Measurements from ENCODE around the gene NKD2. TPM values are rescaled to one million over a fixed set of nuclear protein-coding genes. Genes with fewer than 3 reads are reported as not detected.

The NKD2 gene
- total RNA-seq, 1 experiment from 2014 or later = 0.37 TPM

DNA sequence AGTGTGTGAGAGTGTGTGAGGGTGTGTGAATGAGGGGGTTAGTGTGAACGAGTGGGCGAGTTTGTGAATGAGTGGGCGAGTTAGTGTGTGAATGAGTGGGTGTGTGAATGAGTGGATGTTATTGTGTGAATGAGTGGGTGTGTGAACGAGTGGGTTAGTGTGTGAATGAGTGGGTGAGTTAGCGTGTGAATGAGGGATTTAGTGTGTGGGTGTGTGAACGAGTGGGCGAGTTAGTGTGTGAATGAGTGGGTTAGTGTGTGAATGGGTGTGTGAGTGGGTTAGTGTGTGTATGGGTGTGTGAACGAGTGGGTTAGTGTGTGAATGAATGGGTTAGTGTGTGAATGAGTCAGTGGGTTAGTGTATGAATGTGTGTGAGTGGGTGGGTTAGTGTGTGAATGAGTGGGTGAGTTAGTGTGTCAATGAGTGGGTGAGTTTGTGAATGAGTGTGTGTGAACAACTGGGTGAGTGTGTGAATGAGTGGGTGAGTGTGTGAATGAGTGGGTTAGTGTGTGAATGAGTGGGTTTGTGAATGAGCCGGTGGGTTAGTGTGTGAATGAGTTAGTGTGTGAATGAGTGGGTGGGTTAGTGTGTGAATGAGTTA is 37.5 kb downstream of the NKD2 start:
- no peak for DNase-seq (ENCODE audit: low read depth in 1 of 2, low spot score in 2 of 2)
- Histone ChIP-seq H3K27me3 (replicated peaks) (no peaks in the 10 kb centered on the region), H3K36me3 (no peaks in the 10 kb centered on the region), H3K4me3 (no peak overlapping the region), H3K9me3 (replicated peaks) (peaks cover 20% of the 10 kb centered on the region), H3K4me1 (replicated peaks) (no peaks in the 10 kb centered on the region), H3K27ac (no peak overlapping the region)

DNA sequence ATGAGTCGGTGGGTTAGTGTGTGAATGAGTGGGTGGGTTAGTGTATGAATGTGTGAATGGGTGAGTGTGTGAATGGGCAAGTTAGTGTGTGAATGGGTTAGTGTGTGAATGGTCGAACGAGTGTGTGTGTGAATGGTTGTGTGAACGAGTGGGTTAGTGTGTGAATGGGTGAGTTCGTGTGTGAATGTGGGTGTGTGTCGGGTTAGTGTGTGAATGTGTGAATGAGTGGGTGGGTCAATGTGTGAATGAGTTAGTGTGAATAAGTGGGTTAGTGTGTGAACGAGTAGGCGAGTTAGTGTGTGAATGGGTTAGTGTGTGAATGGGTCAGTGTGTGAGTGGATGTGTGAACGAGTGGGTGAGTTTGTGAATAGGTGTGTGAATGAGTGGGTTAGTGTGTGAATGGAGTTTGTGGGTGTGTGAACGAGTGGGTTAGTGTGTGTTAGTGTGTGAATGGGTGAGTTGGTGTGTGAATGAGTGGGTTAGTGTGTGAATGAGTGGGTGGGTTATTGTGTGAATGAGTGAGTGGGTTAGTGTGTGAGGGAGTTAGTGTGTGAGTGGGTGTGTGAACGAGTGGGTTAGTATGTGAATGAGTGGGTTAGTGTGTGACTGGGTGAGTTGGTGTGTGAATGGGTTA is 38.8 kb downstream of the NKD2 start:
- H3K27ac ChIP-seq = no peak overlapping the region
- DNase-seq (ENCODE audit: low read depth in 1 of 2, low spot score in 2 of 2) = peak in 1 of 2 experiments; percentile 13
- H3K9me3 ChIP-seq (replicated peaks) = peaks cover 11% of the 10 kb centered on the region
- peaks cover 4% of the 10 kb centered on the region for H3K36me3 ChIP-seq
- H3K4me3 ChIP-seq = no peak overlapping the region
- no peaks in the 10 kb centered on the region; the same call in 1 of the 2 replicates for H3K4me1 ChIP-seq (replicated peaks)
- H3K27me3 ChIP-seq (replicated peaks) = no peaks in the 10 kb centered on the region

- peaks cover 8% of the 10 kb centered on the region for H3K9me3 ChIP-seq (replicated peaks)
Observed at GRCh38 chr5:1048162-1048721, 39.6 kb downstream of the NKD2 start.

DNA sequence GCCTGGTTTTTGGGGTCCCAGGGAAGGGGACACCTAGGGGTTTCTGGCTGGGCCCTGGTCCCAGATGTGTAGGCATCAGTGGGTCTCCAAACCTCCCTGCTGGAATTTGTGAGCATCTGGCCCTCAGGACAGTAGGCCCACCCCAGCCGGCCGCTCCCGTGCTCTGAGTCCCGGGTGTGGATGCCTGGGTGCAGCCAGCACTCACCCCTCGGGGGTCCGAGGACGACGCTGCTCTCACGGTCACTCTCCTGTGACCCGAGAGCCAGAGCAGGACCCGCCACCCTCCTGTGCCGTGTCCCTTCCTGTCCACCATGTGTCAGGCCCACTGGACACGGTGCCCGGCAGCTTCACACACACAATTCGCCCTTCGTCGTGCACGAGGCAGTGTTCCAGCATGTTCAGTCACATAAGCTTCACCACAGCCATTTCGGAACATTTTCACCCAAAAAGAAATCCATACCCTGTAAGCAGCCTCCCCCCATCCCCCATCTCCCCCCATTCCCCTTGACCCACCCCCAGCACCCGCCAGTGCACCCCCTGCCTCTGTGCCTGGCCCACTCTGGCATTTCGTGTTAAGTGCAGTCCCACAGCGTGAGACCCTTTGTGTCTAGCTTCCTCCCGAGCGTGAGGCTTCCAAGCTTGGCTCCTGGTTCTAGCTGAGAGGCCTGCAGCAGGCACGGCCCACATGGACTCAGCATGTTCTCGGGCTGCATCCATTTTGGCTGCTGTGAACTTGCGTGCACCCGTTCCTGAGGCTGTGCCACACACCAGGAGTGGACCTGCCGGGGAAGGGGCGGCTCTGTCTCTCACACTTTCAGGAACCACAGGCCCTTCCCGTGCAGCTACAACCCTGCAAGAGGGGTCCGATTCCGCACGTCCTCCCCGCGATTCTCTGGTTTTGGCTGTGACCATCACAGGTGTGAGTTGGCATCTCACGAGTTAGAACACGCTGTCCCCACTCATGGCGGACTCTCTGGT is 40.5 kb downstream of the NKD2 start:
- Histone ChIP-seq H3K27ac (no peak overlapping the region), H3K27me3 (replicated peaks) (no peaks in the 10 kb centered on the region), H3K9me3 (replicated peaks) (peaks cover 7% of the 10 kb centered on the region), H3K4me3 (no peak overlapping the region), H3K4me1 (replicated peaks) (peaks cover 7% of the 10 kb centered on the region; the same call in 1 of the 2 replicates), H3K36me3 (peaks cover 10% of the 10 kb centered on the region)
- DNase-seq (ENCODE audit: low read depth in 1 of 2, low spot score in 2 of 2) = no peak

More at GRCh38 chr5:1048162-1048721, 39.6 kb downstream of the NKD2 start:
- H3K27me3 ChIP-seq (replicated peaks) = no peaks in the 10 kb centered on the region
- no peak overlapping the region for H3K4me3 ChIP-seq
- H3K27ac ChIP-seq = no peak overlapping the region
- H3K4me1 ChIP-seq (replicated peaks) = peaks cover 3% of the 10 kb centered on the region; the same call in 1 of the 2 replicates
- DNase-seq (ENCODE audit: low read depth in 1 of 2, low spot score in 2 of 2) = no peak
- peaks cover 10% of the 10 kb centered on the region for H3K36me3 ChIP-seq

DNA sequence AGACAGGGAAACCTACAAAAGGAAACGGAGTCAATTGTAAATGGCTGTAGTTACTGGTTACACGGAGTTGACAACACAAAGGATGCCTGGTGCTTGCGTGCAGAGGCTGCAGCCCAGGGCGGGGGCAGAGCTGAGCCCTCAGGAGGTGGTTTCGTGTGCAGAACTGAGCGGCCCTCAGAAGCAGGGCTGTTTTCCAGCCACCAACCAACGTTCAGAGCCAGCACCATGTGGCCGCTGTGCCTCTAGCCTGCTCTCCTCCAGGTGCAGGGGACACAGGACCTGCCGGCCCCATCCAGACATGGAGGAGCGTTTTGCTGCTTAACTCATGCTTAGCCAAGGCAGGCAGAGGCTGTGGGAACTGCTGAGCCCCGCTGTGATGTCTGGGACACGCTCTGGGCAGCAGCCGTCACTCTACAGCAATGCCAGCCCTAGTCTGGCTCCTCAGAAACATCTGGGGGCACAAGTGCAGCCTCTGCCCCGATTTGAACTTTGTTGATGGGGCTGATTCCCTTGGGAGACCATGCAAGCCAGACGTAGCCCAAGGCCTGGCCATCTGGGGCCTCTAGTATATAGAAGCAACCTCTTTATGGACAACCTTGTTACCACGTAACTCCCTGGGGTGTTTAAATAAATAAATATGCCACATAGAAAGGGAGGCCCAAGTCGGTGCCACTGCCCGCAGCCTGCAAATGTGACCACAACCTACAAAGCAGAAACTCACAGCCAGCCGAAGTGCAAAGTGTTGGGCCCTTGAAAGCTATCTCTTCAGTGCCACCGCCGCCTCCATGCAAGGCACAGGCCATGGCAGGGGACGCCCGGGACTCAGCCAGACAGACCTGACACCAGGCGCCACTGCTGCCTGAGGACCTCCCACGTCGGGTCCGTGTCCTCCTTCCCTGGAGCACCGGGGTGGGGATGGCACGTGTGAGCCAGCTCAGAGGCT is 42.1 kb downstream of the NKD2 start:
- H3K36me3 ChIP-seq = peaks cover 16% of the 10 kb centered on the region
- peaks cover 7% of the 10 kb centered on the region; the same call in 1 of the 2 replicates for H3K4me1 ChIP-seq (replicated peaks)
- no peak overlapping the region for H3K27ac ChIP-seq
- no peak overlapping the region for H3K4me3 ChIP-seq
- DNase-seq (ENCODE audit: low read depth in 1 of 2, low spot score in 2 of 2) = peak in 1 of 2 experiments; percentile 35
- peaks cover 5% of the 10 kb centered on the region; the same call in 1 of the 2 replicates for H3K9me3 ChIP-seq (replicated peaks)
- no peaks in the 10 kb centered on the region for H3K27me3 ChIP-seq (replicated peaks)

GRCh38 chr5:1051366-1051720 is 42.7 kb downstream of the NKD2 start:
- no peak overlapping the region for H3K27ac ChIP-seq
- no peaks in the 10 kb centered on the region for H3K27me3 ChIP-seq (replicated peaks)
- H3K36me3 ChIP-seq = peaks cover 17% of the 10 kb centered on the region
- H3K4me3 ChIP-seq = no peak overlapping the region
- no peak for DNase-seq (ENCODE audit: low read depth in 1 of 2, low spot score in 2 of 2)
- peaks cover 7% of the 10 kb centered on the region; the same call in 1 of the 2 replicates for H3K4me1 ChIP-seq (replicated peaks)
- H3K9me3 ChIP-seq (replicated peaks) = peaks cover 4% of the 10 kb centered on the region; the same call in 1 of the 2 replicates

- no peak for DNase-seq (ENCODE audit: low read depth in 1 of 2, low spot score in 2 of 2)
- Histone ChIP-seq H3K27me3 (replicated peaks) (no peaks in the 10 kb centered on the region), H3K36me3 (peaks cover 24% of the 10 kb centered on the region)
Observed at GRCh38 chr5:1052076-1052475, 43.5 kb downstream of the NKD2 start.

DNA sequence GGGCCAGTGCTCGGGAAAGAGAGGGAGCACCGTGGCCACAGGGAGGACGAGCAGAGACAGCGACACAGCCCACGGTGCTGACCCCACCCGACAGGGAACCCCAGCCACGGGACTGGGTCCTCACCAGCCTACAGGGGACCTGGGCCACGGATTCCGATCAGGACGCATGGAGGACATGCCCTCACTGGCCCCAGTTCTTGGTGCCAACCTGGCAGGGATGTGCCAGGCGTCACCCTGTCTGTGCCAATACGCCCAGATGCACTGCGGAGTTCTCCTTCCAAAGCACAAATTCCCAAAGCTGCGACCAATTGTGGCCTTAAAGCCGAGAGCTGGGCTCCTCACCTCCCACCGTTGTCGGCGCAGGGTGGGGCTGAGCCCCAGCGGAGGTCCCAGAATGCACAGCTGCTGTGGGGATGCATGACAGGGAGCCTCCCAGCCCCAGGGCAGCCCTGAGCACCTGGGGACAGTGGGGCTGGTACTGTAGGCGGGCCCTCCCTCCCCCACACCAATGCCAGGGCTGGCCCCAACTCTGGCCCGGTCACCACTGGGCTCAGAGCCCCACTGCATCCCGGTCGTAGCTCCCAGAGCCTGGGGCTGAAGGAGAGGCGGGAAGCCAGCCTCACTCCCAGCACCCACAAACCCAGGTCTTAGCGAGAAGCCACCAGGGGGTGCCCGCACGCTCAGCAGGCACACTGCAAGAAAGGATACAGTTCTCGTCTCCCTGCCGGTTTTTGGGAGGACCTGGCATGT is 44.2 kb downstream of the NKD2 start:
- Histone ChIP-seq H3K27ac (no peak overlapping the region), H3K36me3 (peaks cover 31% of the 10 kb centered on the region), H3K9me3 (replicated peaks) (no peaks in the 10 kb centered on the region; the same call in 1 of the 2 replicates), H3K27me3 (replicated peaks) (no peaks in the 10 kb centered on the region), H3K4me1 (replicated peaks) (peaks cover 7% of the 10 kb centered on the region; the same call in 1 of the 2 replicates), H3K4me3 (no peak overlapping the region)
- no peak for DNase-seq (ENCODE audit: low read depth in 1 of 2, low spot score in 2 of 2)

More at GRCh38 chr5:1052076-1052475, 43.5 kb downstream of the NKD2 start:
- no peak overlapping the region for H3K4me3 ChIP-seq
- H3K27ac ChIP-seq = no peak overlapping the region
- H3K4me1 ChIP-seq (replicated peaks) = peaks cover 7% of the 10 kb centered on the region; the same call in 1 of the 2 replicates
- peaks cover 2% of the 10 kb centered on the region; the same call in 1 of the 2 replicates for H3K9me3 ChIP-seq (replicated peaks)

DNA sequence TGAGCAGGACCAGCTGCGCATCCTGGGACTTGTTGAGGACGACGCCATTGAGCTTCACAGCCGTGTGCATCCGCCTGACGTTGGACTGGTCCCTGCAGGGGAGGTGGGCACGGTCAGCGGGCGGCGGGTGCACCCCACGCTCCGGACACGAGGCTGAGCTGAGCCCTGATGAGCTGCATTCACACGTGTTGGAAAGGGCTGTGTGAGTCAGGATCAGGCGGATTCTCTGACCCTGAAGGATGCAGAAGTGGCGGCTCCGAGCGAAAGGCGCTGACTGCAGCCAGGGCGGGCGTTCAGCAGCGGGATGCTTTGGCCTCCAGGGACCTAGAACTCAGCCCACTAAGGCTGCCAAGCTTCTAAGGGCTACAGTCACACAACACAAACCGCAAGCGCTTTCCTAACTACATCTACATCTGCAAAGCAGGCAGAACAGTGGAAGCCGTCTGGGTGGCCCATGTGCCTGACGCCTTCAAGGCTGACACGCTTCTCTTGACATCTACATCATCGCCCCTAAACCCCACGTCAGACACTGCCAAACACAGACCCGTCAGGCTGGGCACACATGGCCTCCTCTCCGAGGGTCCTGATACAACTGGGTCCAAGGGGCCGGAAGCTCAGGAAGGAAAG is 44.9 kb downstream of the NKD2 start:
- no peaks in the 10 kb centered on the region; the same call in 1 of the 2 replicates for H3K9me3 ChIP-seq (replicated peaks)
- H3K36me3 ChIP-seq = peaks cover 32% of the 10 kb centered on the region

DNA sequence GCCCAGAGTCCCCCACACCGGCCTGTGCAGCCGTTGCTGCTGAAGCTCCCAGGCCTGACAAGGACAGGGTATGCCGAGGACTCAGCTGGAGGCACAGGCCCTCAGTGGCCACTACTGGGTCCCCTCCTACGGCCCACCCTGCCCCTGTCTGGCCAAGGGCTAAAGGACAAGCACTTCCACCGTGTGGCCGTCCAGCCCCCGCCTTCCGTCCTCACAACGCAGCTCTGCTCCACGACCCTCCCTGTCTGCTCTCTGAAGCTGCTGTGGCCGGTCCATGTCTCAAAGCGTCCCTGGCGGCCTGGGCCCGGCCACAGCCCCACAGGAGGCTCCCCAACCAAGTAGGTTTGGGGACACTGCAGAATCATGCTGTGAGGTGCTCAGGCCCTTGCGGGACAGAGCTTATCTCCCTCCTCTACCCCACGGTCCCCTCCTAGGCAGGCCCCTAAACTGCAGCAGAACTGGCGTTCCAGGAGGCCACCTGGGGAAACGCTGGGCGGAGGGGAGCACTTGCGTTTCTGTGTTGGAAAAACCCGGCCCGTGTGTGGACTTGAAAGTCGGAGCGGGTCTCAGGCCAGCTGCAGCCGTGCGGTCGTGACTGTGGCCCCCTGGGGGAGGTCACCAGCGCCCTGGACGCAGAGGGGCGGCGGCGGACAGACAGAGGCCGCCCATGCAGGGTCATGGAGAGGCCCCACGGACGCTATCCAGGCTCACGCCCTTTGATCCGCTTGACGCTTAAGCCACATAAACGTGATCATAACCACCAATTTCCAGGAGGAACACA is 45.6 kb downstream of the NKD2 start:
- Histone ChIP-seq H3K4me1 (replicated peaks) (peaks cover 7% of the 10 kb centered on the region; the same call in 1 of the 2 replicates), H3K27ac (no peak overlapping the region), H3K9me3 (replicated peaks) (no peaks in the 10 kb centered on the region; the same call in 1 of the 2 replicates), H3K36me3 (peaks cover 38% of the 10 kb centered on the region), H3K4me3 (no peak overlapping the region), H3K27me3 (replicated peaks) (no peaks in the 10 kb centered on the region)
- DNase-seq (ENCODE audit: low read depth in 1 of 2, low spot score in 2 of 2) = no peak

More for the DNA sequence above, 44.9 kb downstream of the NKD2 start:
- Histone ChIP-seq H3K4me1 (replicated peaks) (peaks cover 7% of the 10 kb centered on the region; the same call in 1 of the 2 replicates), H3K27me3 (replicated peaks) (no peaks in the 10 kb centered on the region), H3K27ac (no peak overlapping the region), H3K4me3 (no peak overlapping the region)
- no peak for DNase-seq (ENCODE audit: low read depth in 1 of 2, low spot score in 2 of 2)

All from SJSA1 (cell line).